GM21515 (cell line): Measurements from ENCODE around the gene SLC9B2.
"Not testable (repeated sequence)": the region's sequence is repeated elsewhere in the genome, so short reads cannot be mapped to it uniquely, and the experiment has no call there.

ENCODE experiments used
- ATAC-seq: cut with Tn5 transposase; IDR thresholded peaks from one replicate; pipeline ENCODE4 v1.9.1; 2021; ENCODE audit not compliant: unreplicated experiment

Gene SLC9B2

DNA sequence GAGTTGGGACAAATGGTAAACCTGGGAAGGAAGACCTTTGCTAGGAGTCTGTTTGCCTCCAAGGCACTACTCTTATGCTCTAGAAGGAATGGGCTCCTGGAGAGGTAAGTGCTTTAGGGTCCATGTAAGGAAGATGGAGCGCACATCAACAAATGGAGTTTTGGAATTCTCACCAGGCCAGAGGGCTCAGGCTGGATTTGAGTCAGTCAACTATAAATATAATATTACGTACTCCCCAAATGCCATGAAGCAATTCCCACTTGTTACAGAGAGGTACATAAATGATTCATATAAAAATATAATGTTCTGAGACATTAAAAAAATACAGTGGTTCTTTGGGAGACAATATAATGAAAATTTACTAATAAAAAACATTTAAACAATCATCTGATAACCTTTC lies 55.4 kb downstream of the SLC9B2 start:
- ATAC-seq, result no peak

DNA sequence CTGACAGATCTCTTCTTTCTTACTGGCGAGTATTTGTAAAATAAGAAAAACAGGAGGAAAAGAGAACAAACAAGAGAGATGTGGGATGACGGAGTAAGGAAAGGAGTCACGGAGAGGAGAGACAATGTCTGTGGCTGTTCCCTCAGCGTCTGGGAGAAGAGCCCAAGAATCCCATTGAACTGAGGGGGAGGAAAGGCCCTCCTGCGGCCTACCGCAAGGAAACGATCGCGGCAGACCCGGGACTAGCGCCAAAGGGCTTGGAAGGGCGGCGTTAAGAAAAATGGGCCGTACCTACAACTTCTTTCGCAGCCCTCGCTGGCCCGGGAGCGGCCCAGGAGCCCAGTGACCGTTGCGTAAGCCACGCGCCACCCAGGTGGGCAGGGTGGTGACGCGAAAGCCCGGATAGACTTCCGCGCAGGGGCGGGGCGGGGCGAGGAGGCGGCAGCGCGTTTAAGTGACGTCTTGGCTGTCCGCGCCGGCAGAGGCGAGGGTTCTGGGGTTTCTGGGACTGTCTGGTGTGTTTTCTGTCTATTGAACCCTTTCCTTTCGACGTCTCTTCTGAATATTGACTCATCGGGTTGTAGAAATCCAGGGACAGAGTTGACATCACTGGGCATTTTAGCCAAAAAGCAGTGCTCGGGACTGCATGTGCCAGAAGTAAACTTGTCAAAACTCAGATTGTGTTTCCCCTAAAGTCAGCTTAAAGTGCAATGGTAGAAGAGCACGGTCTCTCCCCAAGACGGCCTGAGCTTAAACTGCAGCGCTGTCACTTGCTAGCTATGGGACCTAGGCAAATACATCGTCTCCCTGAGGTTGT lies 57.0 kb downstream of the SLC9B2 start, which contains the start of gene SLC9B1:
Gene SLC9B1, minus strand, starts transcription at position 398 of the 817 bp plus-strand sequence. CDS start 27,994 bp downstream, outside the sequence.
- peak; percentile 99 for ATAC-seq

DNA sequence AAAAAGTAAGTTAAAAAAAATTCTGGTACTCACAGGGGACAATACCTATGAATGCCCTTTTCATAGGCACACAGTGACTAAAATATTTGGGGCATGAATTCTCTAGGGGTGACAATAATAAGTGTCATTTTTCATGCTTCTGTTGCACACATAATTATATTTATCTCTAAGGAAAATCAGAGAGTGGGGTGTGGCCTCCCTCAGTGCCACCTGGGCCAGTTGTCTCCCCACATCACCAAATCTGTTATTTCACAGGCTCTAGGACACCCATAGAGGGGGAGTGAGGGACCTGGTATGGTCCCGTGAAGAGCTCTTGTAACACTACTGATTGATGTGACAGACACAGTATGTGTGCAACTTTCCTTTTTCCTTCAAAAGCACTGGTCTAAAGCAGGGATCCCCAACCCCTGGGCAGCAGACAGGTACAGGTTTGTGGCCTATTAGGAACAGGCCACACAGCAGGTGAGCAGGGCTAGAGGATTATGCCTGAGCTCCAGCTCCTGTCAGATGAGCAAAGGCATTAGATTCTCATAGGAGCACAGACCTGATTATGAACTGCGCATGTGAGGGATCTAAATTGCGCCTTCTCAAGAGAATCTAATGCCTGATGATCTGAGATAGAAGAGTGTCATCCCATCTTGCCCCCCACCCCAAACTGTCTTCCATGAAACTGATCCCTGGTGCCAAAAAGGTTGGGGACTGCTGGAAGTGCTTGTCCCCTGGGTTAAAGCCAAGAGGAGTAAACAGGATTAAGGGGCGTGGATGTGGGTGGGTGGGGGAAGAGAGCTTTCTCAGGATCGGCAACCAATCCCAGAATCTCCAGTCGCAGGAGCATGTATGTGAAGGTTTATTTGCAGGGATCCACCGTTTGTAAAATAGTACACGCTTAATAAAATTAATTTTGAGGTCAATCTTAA lies 57.9 kb downstream of the SLC9B2 start:
- no peak for ATAC-seq

DNA sequence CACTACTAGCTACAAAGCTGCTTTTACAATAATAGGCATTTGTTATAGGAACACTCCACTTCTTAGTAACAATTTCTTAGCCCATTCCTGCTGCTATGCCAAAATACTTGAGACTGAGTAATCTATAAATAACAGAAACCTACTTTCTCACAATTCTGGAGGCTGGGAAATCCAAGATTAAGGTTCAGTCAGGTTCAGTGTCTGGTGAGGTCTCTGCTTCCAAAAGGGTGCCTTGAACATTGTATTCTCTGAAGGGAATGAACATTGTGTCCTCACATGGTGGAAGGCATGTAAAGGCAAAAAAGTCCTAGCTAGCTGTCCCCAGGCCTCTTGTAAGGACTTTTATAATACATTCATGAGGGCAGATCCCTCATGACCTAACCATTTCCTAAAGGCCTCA lies 64.0 kb downstream of the SLC9B2 start:
- no peak for ATAC-seq

DNA sequence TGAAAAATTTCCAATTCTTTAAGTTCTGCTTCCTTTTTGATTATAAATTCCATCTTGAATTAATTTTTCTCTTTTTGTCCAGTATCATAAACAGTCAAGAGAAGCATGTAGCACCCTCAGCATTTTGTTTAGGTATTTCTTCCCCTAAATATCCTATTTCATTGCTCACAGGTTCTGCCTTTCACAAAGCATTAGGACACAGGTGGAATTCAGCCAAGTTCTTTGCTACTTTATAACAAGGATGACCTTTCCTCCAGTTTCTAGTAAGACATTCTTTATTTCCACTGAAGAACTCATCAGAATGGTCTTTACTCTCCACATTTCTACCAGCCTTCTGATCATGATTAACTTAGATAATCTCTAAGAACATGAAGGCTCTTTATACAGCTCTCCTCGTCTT lies 64.5 kb downstream of the SLC9B2 start:
- ATAC-seq, result no peak

DNA sequence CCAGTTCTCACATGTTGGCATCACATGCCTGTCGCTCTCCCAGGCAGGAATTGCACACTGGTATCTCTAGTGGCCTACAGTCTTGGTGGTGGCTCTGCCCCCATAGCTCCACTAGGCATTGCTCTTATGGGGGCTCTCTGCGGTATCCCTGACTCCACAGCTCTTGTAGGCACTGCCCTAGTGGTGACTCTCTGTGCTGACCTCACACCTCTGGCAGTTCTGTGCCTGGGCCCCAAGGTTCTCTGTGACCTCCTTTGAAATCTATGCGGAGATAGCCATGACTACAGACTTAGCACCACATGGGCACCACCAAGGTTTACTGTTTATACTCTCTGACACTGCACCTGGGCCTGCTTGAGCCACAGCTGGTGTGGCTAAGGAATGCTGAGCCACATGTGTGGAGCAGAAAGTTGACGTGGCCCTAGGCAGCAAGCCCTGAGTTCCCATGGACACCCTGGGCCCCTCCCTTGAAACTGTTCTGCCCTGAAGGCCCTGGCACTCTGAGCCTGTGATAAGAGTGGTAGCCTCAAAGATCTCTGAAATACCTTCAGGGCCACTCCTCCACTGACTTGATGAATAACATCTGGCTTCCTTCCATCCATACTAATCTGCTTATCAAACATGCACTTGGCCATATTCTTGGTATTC lies 65.1 kb downstream of the SLC9B2 start:
- no peak for ATAC-seq

DNA sequence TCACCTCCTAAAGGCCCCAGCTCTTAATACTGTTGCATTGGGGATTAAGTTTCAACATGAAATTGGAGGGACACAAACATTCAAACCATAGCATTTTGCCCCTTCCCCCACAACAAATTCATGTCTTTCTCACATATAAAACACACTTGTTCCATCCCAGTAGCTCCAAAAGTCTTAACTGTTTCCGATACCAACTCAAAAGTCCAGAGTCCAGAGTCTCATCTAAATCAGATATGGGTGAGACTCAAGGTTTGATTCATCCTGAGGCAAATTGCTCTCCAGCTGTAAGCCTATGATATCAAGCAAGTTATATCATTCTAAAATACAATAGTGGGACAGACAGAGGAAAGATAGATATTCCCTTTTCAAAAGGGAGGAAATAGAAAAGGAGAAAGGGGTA lies 65.8 kb downstream of the SLC9B2 start:
- no peak for ATAC-seq

DNA sequence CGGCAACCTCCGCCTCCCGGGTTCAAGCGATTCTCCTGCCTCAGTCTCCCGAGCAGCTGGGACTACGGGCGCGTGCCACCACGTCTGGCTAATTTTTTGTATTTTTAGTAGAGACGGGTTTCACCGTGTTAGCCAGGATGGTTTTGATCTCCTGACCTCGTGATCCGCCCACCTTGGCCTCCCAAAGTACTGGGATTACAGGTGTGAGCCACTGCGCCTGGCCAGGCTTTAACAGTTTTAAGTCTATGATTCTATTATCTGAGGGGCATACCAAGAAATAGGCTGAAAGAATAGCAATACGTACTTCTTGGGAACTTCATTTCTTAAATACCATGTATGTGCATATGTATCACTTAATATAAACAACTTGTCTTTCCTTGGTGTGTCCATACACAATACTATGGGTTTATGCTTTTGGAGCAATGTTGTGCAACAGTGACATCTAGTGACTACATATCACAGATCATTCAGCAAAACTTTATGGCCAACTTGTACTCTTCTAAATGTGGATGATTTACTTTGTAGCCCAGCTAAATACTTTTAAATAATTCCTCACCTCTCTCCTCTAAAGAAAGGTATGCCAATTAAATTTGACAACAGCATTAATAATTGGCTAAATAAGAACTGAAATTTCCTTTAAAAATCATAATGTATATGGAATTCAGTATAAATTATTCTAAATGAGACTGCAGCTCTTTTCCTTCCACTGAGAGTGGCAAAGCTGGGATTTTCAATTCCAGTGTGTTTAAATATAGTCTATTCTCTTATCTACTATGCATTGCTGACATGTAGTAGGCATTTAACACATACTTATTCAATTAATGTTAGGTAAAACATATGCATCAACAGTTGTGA lies 67.5 kb downstream of the SLC9B2 start:
- ATAC-seq, result peak; percentile 80

DNA sequence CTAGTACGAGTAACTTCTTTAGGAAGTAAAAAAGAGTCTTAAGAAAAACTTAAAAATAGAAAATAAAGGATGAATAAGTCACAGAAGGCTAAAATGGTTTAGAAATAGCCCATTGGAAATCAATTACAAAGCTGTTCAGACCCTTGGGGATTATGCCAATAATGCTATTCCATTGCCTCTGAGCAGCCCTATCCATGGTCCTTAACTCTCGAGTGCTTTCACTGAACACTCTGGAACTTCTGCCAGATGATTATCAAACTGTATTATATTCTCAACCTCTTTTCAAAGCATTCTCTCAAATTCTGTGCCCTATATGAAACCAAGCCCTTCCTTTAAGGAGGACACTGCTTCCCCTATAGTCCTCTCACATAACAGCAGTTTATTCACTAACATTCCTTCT lies 74.0 kb downstream of the SLC9B2 start:
- no peak for ATAC-seq

DNA sequence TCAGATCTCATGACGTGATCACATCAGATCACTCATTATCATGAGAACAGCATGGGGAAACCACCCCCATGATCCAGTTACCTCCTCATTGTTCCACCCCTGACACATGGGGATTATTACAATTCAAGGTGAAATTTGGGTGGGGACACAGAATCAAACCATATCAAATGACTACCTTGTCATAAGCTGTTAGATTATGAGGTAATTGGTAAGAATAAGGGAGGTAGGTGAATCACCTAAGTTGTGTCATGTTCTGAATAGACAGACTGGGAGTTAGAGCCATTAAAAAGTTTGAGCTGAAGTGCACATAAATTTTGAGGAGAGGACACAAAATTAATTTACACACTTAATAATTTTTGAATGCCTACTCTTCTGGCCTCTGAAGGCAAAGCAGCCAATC lies 81.8 kb downstream of the SLC9B2 start:
- no peak for ATAC-seq

DNA sequence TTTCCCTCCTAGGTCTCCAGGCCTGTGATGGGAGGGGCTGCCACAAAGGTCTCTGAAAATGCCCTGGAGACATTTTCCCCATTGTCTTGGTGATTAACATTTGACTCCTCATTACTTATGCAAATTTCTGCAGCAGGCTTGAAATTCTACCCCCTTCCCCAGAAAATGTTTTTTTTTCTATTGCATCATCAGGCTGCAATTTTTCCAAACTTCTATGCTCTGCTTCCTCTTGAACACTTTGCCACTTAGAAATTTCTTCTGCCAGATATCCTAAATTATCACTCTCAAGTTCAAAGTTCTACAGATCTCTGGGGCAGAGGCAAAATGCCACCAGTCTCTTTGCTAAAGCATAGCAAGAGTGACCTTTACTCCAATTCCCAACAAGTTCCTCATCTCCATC lies 82.6 kb downstream of the SLC9B2 start:
- not testable (repeated sequence) for ATAC-seq

DNA sequence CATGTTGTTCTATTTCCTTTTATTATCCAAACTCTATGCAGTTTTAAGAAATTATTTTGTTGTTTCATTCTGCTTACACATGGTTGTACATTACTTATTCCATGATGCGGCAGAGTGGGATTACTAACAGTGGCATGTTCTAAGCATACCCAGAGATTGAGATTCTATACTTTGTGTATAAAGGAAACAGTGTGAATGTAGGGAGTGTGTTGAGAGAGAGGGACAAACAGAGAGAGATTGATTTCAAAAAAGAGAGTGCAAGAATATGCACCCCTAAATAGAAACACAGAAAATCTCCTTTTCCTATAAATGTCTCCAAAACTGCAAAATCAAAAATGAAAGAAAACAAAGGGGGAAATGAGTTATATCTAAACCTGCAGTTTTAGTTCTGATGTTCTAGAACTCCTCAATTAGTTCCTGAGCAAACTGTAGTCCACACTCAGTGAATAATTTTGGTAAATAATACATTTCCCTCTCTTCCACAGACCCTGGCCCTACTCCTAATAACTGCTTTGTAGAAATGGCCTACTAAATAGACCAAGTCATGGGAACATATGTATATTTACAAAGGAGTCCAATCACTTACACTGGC lies 88.0 kb downstream of the SLC9B2 start:
- ATAC-seq, result no peak

DNA sequence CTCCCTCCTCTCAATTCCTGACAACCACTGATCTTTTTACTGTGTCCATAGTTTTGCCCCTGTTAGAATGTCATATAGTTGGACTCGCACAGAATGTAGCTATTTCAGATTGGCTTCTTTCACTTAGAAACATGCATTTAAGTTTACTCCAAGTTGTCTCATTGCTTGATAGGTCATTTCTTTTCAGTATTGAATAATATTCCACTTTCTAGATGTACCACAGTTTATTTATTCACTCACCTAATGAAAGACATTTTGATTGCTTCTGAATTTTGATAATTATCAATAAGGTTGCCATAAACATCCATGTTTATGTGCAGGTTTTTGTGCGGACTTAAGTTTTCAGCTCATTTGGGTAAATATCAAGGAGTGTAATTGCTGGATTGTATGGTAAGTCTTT lies 95.6 kb downstream of the SLC9B2 start:
- ATAC-seq, result no peak
